22Rv1 (cell line): ENCODE measurements around the gene PNLIPRP1.

Experiments used
- H3K27ac ChIP-seq: fragments of 450-650 bp; 2 replicates; pipeline ENCODE4 v1.5.1; 2017
- CTCF ChIP-seq: fragments of 450-650 bp; IDR thresholded peaks from 2 replicates; pipeline ENCODE4 v1.5.1; 2017; ENCODE audit warnings: mild to moderate bottlenecking
- ZFX ChIP-seq: fragments of 450-650 bp; IDR thresholded peaks from 2 replicates; pipeline ENCODE4 v1.6.1; 2017; ENCODE audit warnings: antibody characterized with exemption, borderline replicate concordance

PNLIPRP1 gene

GRCh38 chr10:116611153-116611545 is 20.4 kb downstream of the PNLIPRP1 start:
- H3K27ac ChIP-seq = no peak overlapping the region
- TF ChIP-seq ZFX (no peak), CTCF (no peak)

- no peak overlapping the region for H3K27ac ChIP-seq
- TF ChIP-seq CTCF (no peak), ZFX (no peak)
Measured at GRCh38 chr10:116612107-116612769, 21.5 kb downstream of the PNLIPRP1 start.

GRCh38 chr10:116613471-116613870 is 22.7 kb downstream of the PNLIPRP1 start:
- H3K27ac ChIP-seq = no peak overlapping the region
- TF ChIP-seq ZFX (no peak), CTCF (no peak)

GRCh38 chr10:116614796-116615195 is 24.0 kb downstream of the PNLIPRP1 start:
- no peak for TF ChIP-seq ZFX
- TF ChIP-seq CTCF = no peak
- no peak overlapping the region for H3K27ac ChIP-seq

GRCh38 chr10:116615199-116615776 is 24.5 kb downstream of the PNLIPRP1 start:
- H3K27ac ChIP-seq = no peak overlapping the region
- TF ChIP-seq ZFX = no peak
- no peak for TF ChIP-seq CTCF

GRCh38 chr10:116620423-116621400 is 30.0 kb downstream of the PNLIPRP1 start, which contains the start of gene PNLIPRP2:
TSS of gene PNLIPRP2 (plus strand) at chr10:116620953.
- no peak within 1 kb of the TSS for H3K27ac ChIP-seq
- TF ChIP-seq CTCF = no peak
- no peak for TF ChIP-seq ZFX

- H3K27ac ChIP-seq = no peak overlapping the region
- TF ChIP-seq CTCF (no peak), ZFX (no peak)
Measured at GRCh38 chr10:116621476-116621875, 30.7 kb downstream of the PNLIPRP1 start.
